Renal cortical epithelial cell (primary cell): ENCODE data around the gene MBP. TPM values are rescaled to one million over a fixed set of nuclear protein-coding genes. Genes with fewer than 3 reads are reported as not detected.

Experiments
- DNase-seq: peaks from one replicate; pipeline ENCODE4 v3.0.0-alpha.2; 2011; ENCODE audit warnings: low read depth
- total RNA-seq: library from RNA; depleted of rRNA; stranded (reverse); fragments of >200 nt; gene quantifications from 2 replicates; pipeline ENCODE4 v1.2.3, GENCODE V29; 2014

MBP gene
- total RNA-seq, 1 donor from 2014 or later = 28.8 TPM

GRCh38 chr18:77133835-77134496, 1.4 kb upstream of the MBP start:
- no peak for DNase-seq

GRCh38 chr18:77133051-77133834, 660 bp upstream of the MBP start:
- DNase-seq = no peak

- DNase-seq = no peak
Measured at GRCh38 chr18:77131652-77132368, 773 bp downstream of the MBP start.

- peak; percentile 22 for DNase-seq
Measured at GRCh38 chr18:77131100-77131651, 1.4 kb downstream of the MBP start.

GRCh38 chr18:77130229-77131099, 2.1 kb downstream of the MBP start:
- no peak for DNase-seq

GRCh38 chr18:77129150-77129551, 3.4 kb downstream of the MBP start:
- peak; percentile 99 for DNase-seq

GRCh38 chr18:77127769-77128671, 4.6 kb downstream of the MBP start:
- DNase-seq = peak; percentile 99

GRCh38 chr18:77124452-77124922, 8.1 kb downstream of the MBP start:
- peak; percentile 37 for DNase-seq

- DNase-seq = no peak
Measured at GRCh38 chr18:77123320-77124231, 9.0 kb downstream of the MBP start.

GRCh38 chr18:77121523-77121922, 11.1 kb downstream of the MBP start:
- no peak for DNase-seq

- DNase-seq = no peak
Measured at GRCh38 chr18:77119851-77120491, 12.6 kb downstream of the MBP start.

GRCh38 chr18:77119101-77119850, 13.3 kb downstream of the MBP start:
- DNase-seq = no peak

- no peak for DNase-seq
Measured at GRCh38 chr18:77118256-77119090, 14.1 kb downstream of the MBP start.

- DNase-seq = no peak
Measured at GRCh38 chr18:77116201-77117080, 16.1 kb downstream of the MBP start.

- peak; percentile 79 for DNase-seq
Measured at GRCh38 chr18:77115192-77115953, 17.2 kb downstream of the MBP start.
